Activated naive CD8-positive, alpha-beta T cell treated with anti-CD3 and anti-CD28 coated beads for 36 hours (primary cell): ENCODE results near the gene TBC1D5. TPM values are rescaled to one million over a fixed set of nuclear protein-coding genes. Genes with fewer than 3 reads are reported as not detected.

Source experiments
- DNase-seq: peaks from one replicate; pipeline ENCODE4 v3.0.0; 2021
- H3K27ac Mint-ChIP-seq: one replicate; pipeline ENCODE4 v1.8.0; 2022; ENCODE audit warnings: mild to moderate bottlenecking, moderate library complexity, mixed read lengths
- H3K27me3 Mint-ChIP-seq: one replicate; pipeline ENCODE4 v1.8.0; 2022; ENCODE audit warnings: mild to moderate bottlenecking, mixed read lengths
- H3K36me3 Mint-ChIP-seq: one replicate; pipeline ENCODE4 v1.8.0; 2021; ENCODE audit warnings: mild to moderate bottlenecking, mixed read lengths
- H3K4me1 Mint-ChIP-seq: one replicate; pipeline ENCODE4 v1.8.0; 2021; ENCODE audit warnings: mixed read lengths
- H3K4me3 Mint-ChIP-seq: one replicate; pipeline ENCODE4 v1.8.0; 2022; ENCODE audit warnings: mild to moderate bottlenecking, moderate library complexity, mixed read lengths
- H3K9me3 Mint-ChIP-seq: one replicate; pipeline ENCODE4 v1.8.0; 2022; ENCODE audit warnings: mixed read lengths
- total RNA-seq, 2 experiments: library from RNA; stranded (reverse); gene quantifications; one replicate each; pipeline ENCODE4 v1.2.3, GENCODE V29; 2021

Gene TBC1D5
- total RNA-seq, 2 experiments from 2014 or later = 43.7 to 48.5 TPM

DNA sequence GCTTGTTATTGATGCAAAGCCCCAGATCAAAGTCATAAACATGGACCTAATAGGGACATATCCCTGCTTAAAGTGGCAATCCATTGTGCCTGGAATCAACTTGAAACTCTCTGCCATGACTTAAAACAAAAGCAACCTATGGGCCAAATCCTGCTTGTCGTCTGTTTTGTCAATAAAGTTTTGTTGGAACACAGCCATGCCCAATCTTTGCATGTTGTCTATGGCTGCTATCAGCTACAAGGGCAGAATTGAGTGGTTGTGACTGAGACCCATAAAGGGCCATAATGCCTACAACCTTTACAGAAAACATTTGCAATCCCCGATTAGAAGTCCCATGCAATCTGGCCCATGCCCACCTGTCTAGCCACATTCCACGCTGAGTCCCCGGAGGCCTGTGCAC is 622.3 kb downstream of the TBC1D5 start:
- Mint-ChIP-seq H3K27me3 (no peaks in the 10 kb centered on the region), H3K36me3 (peaks cover 1% of the 10 kb centered on the region), H3K27ac (no peak overlapping the region), H3K4me3 (no peak overlapping the region), H3K4me1 (no peaks in the 10 kb centered on the region), H3K9me3 (peaks cover 4% of the 10 kb centered on the region)
- no peak for DNase-seq

DNA sequence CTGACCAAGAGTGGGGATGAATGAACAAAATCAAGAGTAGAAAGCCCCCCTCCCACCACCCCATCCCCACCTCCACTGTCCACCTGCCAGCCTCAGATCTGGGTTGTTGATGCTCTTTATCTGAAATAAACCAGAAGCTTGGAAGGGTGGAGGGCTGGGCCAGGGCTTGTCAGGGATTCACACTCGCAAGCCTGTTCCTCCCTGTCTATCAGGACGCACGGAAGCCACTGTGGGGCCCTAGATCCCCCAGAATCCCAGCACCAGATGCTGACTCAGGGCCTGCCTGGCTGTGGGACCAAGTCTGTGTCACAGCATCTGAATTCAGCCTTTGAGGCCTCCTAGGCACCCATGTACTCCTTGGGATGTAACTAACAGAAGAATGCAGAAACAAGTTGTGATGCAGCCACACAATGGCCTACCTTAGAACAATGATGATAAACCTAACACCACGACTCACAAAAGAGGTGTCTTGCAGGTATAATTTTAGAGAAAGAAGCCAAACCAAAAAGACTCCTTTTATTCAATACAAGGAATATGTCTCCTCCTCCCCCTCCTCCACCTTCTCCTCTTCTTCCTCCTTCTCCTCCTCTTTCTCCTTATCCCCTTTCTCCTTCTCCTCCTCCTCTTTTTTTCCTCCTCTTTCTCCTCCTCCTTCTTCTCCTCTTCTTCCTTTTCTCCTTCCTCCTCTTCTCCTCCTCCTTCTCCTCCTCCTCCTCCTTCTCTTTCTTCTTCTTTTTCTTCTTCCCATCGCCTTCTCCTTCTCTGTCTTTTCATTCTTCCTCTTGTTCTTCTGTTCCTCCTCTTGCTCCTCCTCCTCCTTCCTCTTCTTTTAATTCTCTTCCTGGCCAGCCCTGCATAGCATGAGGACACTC is 623.0 kb downstream of the TBC1D5 start:
- H3K36me3 Mint-ChIP-seq = peaks cover 1% of the 10 kb centered on the region
- no peak overlapping the region for H3K4me3 Mint-ChIP-seq
- DNase-seq = no peak
- peaks cover 4% of the 10 kb centered on the region for H3K9me3 Mint-ChIP-seq
- H3K27ac Mint-ChIP-seq = no peak overlapping the region
- no peaks in the 10 kb centered on the region for H3K27me3 Mint-ChIP-seq
- H3K4me1 Mint-ChIP-seq = no peaks in the 10 kb centered on the region

DNA sequence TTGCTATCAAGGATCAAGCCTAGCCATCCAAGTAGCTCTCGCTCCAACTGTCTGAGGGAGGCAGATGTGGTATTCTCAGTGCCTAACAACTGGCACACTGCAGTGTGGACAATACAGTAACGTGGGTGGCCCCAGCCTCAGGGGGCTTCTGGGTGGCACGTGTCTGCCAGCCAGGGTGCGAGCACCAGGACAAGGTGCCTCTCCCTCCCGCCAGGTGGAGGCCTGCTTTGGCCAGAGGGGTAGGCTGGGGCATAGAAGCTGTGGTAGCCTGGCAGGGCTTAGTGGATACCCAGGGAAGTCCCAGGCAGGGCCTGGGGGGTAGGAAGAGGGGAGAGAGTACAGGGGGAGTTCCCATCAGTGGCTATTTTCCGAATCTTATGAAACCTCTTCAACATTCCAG is 623.7 kb downstream of the TBC1D5 start:
- Mint-ChIP-seq H3K4me3 (no peak overlapping the region), H3K27me3 (no peaks in the 10 kb centered on the region), H3K36me3 (peaks cover 1% of the 10 kb centered on the region), H3K4me1 (no peaks in the 10 kb centered on the region), H3K9me3 (peaks cover 5% of the 10 kb centered on the region), H3K27ac (no peak overlapping the region)
- no peak for DNase-seq

DNA sequence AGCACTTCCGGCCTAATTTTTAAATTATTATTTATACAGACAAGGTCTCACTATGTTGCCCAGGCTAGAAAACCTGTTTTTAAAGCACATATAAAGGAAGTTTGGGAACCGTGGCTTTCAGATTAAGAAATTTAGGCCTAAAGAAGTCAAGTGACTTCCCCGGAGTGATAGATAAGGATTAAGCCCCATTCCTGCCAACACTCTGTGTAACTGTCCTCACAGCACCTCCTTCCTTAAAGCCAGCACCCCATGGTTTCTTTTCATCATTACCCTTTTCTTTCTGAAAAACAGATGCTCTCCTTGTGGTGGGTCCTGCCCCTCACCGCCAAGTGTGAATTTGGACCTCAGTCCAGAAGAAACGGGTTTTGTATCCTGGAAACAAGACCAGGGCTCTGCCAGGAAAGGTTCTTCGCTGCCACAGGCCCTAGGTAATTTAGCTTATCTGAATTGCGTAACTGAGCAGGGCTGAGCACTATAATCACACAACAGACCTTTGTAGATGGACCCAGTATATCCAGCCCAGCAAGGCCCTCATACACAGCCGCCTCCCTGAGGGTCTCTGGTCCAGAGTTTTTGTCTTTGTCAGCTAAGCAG is 626.3 kb downstream of the TBC1D5 start:
- no peak for DNase-seq
- peaks cover 3% of the 10 kb centered on the region for H3K9me3 Mint-ChIP-seq
- H3K27me3 Mint-ChIP-seq = no peaks in the 10 kb centered on the region
- no peak overlapping the region for H3K27ac Mint-ChIP-seq
- H3K4me3 Mint-ChIP-seq = no peak overlapping the region
- no peaks in the 10 kb centered on the region for H3K4me1 Mint-ChIP-seq
- H3K36me3 Mint-ChIP-seq = peaks cover 1% of the 10 kb centered on the region

DNA sequence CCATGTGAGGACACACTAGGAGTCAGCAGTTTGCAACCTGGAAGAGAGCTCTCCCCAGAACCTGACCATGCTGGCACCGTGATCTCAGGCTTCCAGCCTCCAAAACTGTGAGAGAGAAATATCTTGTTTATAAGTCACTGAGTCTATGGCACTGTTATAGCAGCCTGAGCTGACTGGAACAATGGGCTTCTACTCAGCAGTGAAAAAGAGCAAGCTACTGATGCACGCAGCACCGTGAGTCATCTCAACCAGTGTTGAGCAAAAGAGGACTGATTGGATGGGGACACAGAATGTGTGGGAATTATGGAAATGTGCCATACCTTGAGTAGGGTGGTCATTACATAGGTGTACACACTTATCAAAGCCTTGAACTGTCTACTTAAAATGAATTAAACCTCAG is 627.2 kb downstream of the TBC1D5 start:
- peaks cover 1% of the 10 kb centered on the region for H3K36me3 Mint-ChIP-seq
- H3K4me1 Mint-ChIP-seq = no peaks in the 10 kb centered on the region
- no peak overlapping the region for H3K4me3 Mint-ChIP-seq
- DNase-seq = no peak
- H3K27me3 Mint-ChIP-seq = peaks cover 4% of the 10 kb centered on the region
- H3K9me3 Mint-ChIP-seq = peaks cover 3% of the 10 kb centered on the region
- no peak overlapping the region for H3K27ac Mint-ChIP-seq

- H3K4me3 Mint-ChIP-seq = no peak overlapping the region
- H3K36me3 Mint-ChIP-seq = no peaks in the 10 kb centered on the region
- no peak overlapping the region for H3K27ac Mint-ChIP-seq
- peaks cover 6% of the 10 kb centered on the region for H3K9me3 Mint-ChIP-seq
- peaks cover 4% of the 10 kb centered on the region for H3K27me3 Mint-ChIP-seq
- no peak for DNase-seq
- peaks cover 2% of the 10 kb centered on the region for H3K4me1 Mint-ChIP-seq
Measured at GRCh38 chr3:17111586-17111985, 630.8 kb downstream of the TBC1D5 start.

DNA sequence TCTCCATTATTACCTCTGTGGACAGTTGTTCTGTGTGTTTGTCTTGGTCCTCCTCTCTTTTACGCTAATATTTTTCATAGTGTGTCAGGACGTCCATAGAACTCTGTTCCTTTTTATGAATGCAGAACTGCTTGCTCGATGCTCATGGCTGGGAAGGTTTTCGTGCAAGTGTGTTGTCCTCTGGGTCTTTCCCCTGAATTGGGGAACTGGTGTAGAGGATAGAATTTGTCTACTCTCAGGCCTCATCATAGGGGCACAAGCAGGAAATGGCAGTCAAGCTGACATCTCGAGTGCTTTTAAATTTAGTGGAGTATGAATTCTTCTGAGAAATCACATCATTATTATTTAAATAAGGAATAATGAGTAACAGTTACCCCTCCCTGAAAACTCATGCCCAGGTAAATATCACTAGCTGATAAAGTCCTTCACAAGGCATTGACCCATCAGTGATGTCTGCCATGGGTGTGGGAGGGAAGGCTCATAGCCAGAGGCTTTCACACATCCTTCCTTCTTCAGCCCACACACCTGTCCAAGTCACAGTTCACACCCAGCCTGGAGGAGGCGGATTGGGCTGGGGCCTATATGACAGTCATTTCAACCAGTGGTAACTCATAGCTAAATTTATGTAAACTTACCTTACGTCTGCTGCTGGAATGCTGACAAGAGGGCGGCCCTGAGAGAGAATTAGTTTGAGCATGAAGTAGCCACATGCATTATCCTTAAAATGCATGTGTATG is 631.6 kb downstream of the TBC1D5 start:
- no peak overlapping the region for H3K27ac Mint-ChIP-seq
- peaks cover 4% of the 10 kb centered on the region for H3K27me3 Mint-ChIP-seq

More for the DNA sequence above, 631.6 kb downstream of the TBC1D5 start:
- Mint-ChIP-seq H3K4me3 (no peak overlapping the region), H3K36me3 (no peaks in the 10 kb centered on the region), H3K4me1 (peaks cover 2% of the 10 kb centered on the region), H3K9me3 (peaks cover 8% of the 10 kb centered on the region)
- DNase-seq = no peak
